ENCODE measurements around the gene ZDHHC20.

The ZDHHC20 gene

GRCh38 chr13:21355304-21355703 lies 103.8 kb downstream of the ZDHHC20 start:
- no peaks in the 10 kb centered on the region for H3K4me1 ChIP-seq (ENCODE audit: control insufficient read depth, insufficient read depth, low read depth, low read length)
- WGBS: 70% methylated on average over 3 of the region's 3 CpGs

GRCh38 chr13:21354721-21355120 lies 104.4 kb downstream of the ZDHHC20 start:
- H3K27ac ChIP-seq (ENCODE audit: low read length, poor library complexity, severe bottlenecking): no peak overlapping the region
- no peak overlapping the region for H4K8ac ChIP-seq (ENCODE audit: low read length)
- no peaks in the 10 kb centered on the region for H3K4me1 ChIP-seq (ENCODE audit: control insufficient read depth, insufficient read depth, low read depth, low read length)
- H3K9ac ChIP-seq (ENCODE audit: low read length): no peak overlapping the region
- H3K27me3 ChIP-seq (ENCODE audit: control insufficient read depth in 1 of 2, insufficient read depth in 1 of 2, low read length in 2 of 2): no peaks in the 10 kb centered on the region
- H3K14ac ChIP-seq (ENCODE audit: low read length in 2 of 2): no peak overlapping the region
- H3K18ac ChIP-seq (ENCODE audit: low read depth in 1 of 2, low read length in 2 of 2): no peak overlapping the region
- no peak overlapping the region for H2BK120ac ChIP-seq (ENCODE audit: low read depth, low read length)
- no peak overlapping the region for H2BK15ac ChIP-seq (ENCODE audit: low read depth, poor library complexity, severe bottlenecking)
- no peak overlapping the region for H3K4me3 ChIP-seq (ENCODE audit: insufficient read depth in 1 of 2, low read depth in 1 of 2, low read length in 2 of 2)
- no peak overlapping the region for H2BK5ac ChIP-seq (ENCODE audit: low read depth, low read length, poor library complexity, severe bottlenecking)
- no peak overlapping the region for H2BK12ac ChIP-seq (ENCODE audit: low read length in 2 of 2)
- H3K79me1 ChIP-seq (replicated peaks; ENCODE audit: low read length, poor library complexity, severe bottlenecking): no peaks in the 10 kb centered on the region
- H3K36me3 ChIP-seq (ENCODE audit: control insufficient read depth in 1 of 2, insufficient read depth in 2 of 2, low read depth in 1 of 2, low read length in 2 of 2): no peaks in the 10 kb centered on the region
- H2AFZ ChIP-seq (ENCODE audit: low read depth, low read length): no peak overlapping the region
- H2AK5ac ChIP-seq (ENCODE audit: low read length, severe bottlenecking): no peak overlapping the region
- peaks cover 8% of the 10 kb centered on the region for H3K9me3 ChIP-seq (ENCODE audit: control insufficient read depth, low read length)
- no peak for DNase-seq
- no peak overlapping the region for H4K91ac ChIP-seq (ENCODE audit: low read length)
- no peak overlapping the region for H3K4ac ChIP-seq (ENCODE audit: low read depth in 1 of 2, low read length in 2 of 2)
- 95% methylated on average over 13 of the region's 13 CpGs for WGBS
- no peak overlapping the region for H3K4me2 ChIP-seq (ENCODE audit: low read length, poor library complexity, severe bottlenecking)
- H3K23ac ChIP-seq (ENCODE audit: low read length in 2 of 2): no peak overlapping the region

More at GRCh38 chr13:21355304-21355703, 103.8 kb downstream of the ZDHHC20 start:
- H3K79me1 ChIP-seq (replicated peaks; ENCODE audit: low read length, poor library complexity, severe bottlenecking): no peaks in the 10 kb centered on the region
- DNase-seq: no peak
- H4K8ac ChIP-seq (ENCODE audit: low read length): no peak overlapping the region
- H3K14ac ChIP-seq (ENCODE audit: low read length in 2 of 2): no peak overlapping the region
- H3K27me3 ChIP-seq (ENCODE audit: control insufficient read depth in 1 of 2, insufficient read depth in 1 of 2, low read length in 2 of 2): no peaks in the 10 kb centered on the region
- H3K23ac ChIP-seq (ENCODE audit: low read length in 2 of 2): no peak overlapping the region
- H2BK15ac ChIP-seq (ENCODE audit: low read depth, poor library complexity, severe bottlenecking): no peak overlapping the region
- no peak overlapping the region for H3K4me3 ChIP-seq (ENCODE audit: insufficient read depth in 1 of 2, low read depth in 1 of 2, low read length in 2 of 2)
- H3K36me3 ChIP-seq (ENCODE audit: control insufficient read depth in 1 of 2, insufficient read depth in 2 of 2, low read depth in 1 of 2, low read length in 2 of 2): no peaks in the 10 kb centered on the region
- no peak overlapping the region for H4K91ac ChIP-seq (ENCODE audit: low read length)
- H3K9ac ChIP-seq (ENCODE audit: low read length): no peak overlapping the region
- H3K4me2 ChIP-seq (ENCODE audit: low read length, poor library complexity, severe bottlenecking): no peak overlapping the region
- no peak overlapping the region for H2AFZ ChIP-seq (ENCODE audit: low read depth, low read length)
- H2BK120ac ChIP-seq (ENCODE audit: low read depth, low read length): no peak overlapping the region
- no peak overlapping the region for H3K27ac ChIP-seq (ENCODE audit: low read length, poor library complexity, severe bottlenecking)
- H3K4ac ChIP-seq (ENCODE audit: low read depth in 1 of 2, low read length in 2 of 2): no peak overlapping the region
- peaks cover 8% of the 10 kb centered on the region for H3K9me3 ChIP-seq (ENCODE audit: control insufficient read depth, low read length)
- H2BK5ac ChIP-seq (ENCODE audit: low read depth, low read length, poor library complexity, severe bottlenecking): no peak overlapping the region
- no peak overlapping the region for H2AK5ac ChIP-seq (ENCODE audit: low read length, severe bottlenecking)
- H3K18ac ChIP-seq (ENCODE audit: low read depth in 1 of 2, low read length in 2 of 2): no peak overlapping the region
- H2BK12ac ChIP-seq (ENCODE audit: low read length in 2 of 2): no peak overlapping the region

GRCh38 chr13:21348488-21349120 lies 110.5 kb downstream of the ZDHHC20 start:
- no peak overlapping the region for H2AK5ac ChIP-seq (ENCODE audit: low read length, severe bottlenecking)
- no peak overlapping the region for H2BK15ac ChIP-seq (ENCODE audit: low read depth, poor library complexity, severe bottlenecking)
- no peak overlapping the region for H3K4me3 ChIP-seq (ENCODE audit: insufficient read depth in 1 of 2, low read depth in 1 of 2, low read length in 2 of 2)
- no peak overlapping the region for H3K23ac ChIP-seq (ENCODE audit: low read length in 2 of 2)
- H3K36me3 ChIP-seq (ENCODE audit: control insufficient read depth in 1 of 2, insufficient read depth in 2 of 2, low read depth in 1 of 2, low read length in 2 of 2): no peaks in the 10 kb centered on the region
- no peak overlapping the region for H2BK12ac ChIP-seq (ENCODE audit: low read length in 2 of 2)
- H3K4ac ChIP-seq (ENCODE audit: low read depth in 1 of 2, low read length in 2 of 2): no peak overlapping the region
- H2BK120ac ChIP-seq (ENCODE audit: low read depth, low read length): no peak overlapping the region
- no peaks in the 10 kb centered on the region for H3K27me3 ChIP-seq (ENCODE audit: control insufficient read depth in 1 of 2, insufficient read depth in 1 of 2, low read length in 2 of 2)
- H3K9ac ChIP-seq (ENCODE audit: low read length): no peak overlapping the region
- H3K79me1 ChIP-seq (replicated peaks; ENCODE audit: low read length, poor library complexity, severe bottlenecking): no peaks in the 10 kb centered on the region
- H2AFZ ChIP-seq (ENCODE audit: low read depth, low read length): no peak overlapping the region
- 84% methylated on average over 6 of the region's 6 CpGs for WGBS
- H4K8ac ChIP-seq (ENCODE audit: low read length): no peak overlapping the region
- H3K14ac ChIP-seq (ENCODE audit: low read length in 2 of 2): no peak overlapping the region
- H3K4me1 ChIP-seq (ENCODE audit: control insufficient read depth, insufficient read depth, low read depth, low read length): no peaks in the 10 kb centered on the region
- no peak for DNase-seq
- no peak overlapping the region for H2BK5ac ChIP-seq (ENCODE audit: low read depth, low read length, poor library complexity, severe bottlenecking)
- no peak overlapping the region for H3K18ac ChIP-seq (ENCODE audit: low read depth in 1 of 2, low read length in 2 of 2)
- no peak overlapping the region for H4K91ac ChIP-seq (ENCODE audit: low read length)
- no peaks in the 10 kb centered on the region for H3K9me3 ChIP-seq (ENCODE audit: control insufficient read depth, low read length)
- no peak overlapping the region for H3K27ac ChIP-seq (ENCODE audit: low read length, poor library complexity, severe bottlenecking)
- H3K4me2 ChIP-seq (ENCODE audit: low read length, poor library complexity, severe bottlenecking): no peak overlapping the region

GRCh38 chr13:21347753-21348318 lies 111.3 kb downstream of the ZDHHC20 start:
- H3K14ac ChIP-seq (ENCODE audit: low read length in 2 of 2): no peak overlapping the region
- H3K4me1 ChIP-seq (ENCODE audit: control insufficient read depth, insufficient read depth, low read depth, low read length): no peaks in the 10 kb centered on the region
- no peak overlapping the region for H2AK5ac ChIP-seq (ENCODE audit: low read length, severe bottlenecking)
- no peak overlapping the region for H2BK120ac ChIP-seq (ENCODE audit: low read depth, low read length)
- H3K18ac ChIP-seq (ENCODE audit: low read depth in 1 of 2, low read length in 2 of 2): no peak overlapping the region
- H3K9ac ChIP-seq (ENCODE audit: low read length): no peak overlapping the region
- no peak overlapping the region for H3K4ac ChIP-seq (ENCODE audit: low read depth in 1 of 2, low read length in 2 of 2)
- no peaks in the 10 kb centered on the region for H3K9me3 ChIP-seq (ENCODE audit: control insufficient read depth, low read length)
- no peak overlapping the region for H2BK15ac ChIP-seq (ENCODE audit: low read depth, poor library complexity, severe bottlenecking)
- WGBS: 90% methylated on average over 9 of the region's 10 CpGs
- H4K91ac ChIP-seq (ENCODE audit: low read length): no peak overlapping the region
- no peak overlapping the region for H2BK12ac ChIP-seq (ENCODE audit: low read length in 2 of 2)
- no peak overlapping the region for H3K4me2 ChIP-seq (ENCODE audit: low read length, poor library complexity, severe bottlenecking)
- no peaks in the 10 kb centered on the region for H3K27me3 ChIP-seq (ENCODE audit: control insufficient read depth in 1 of 2, insufficient read depth in 1 of 2, low read length in 2 of 2)
- no peak for DNase-seq
- no peak overlapping the region for H4K8ac ChIP-seq (ENCODE audit: low read length)
- no peak overlapping the region for H3K4me3 ChIP-seq (ENCODE audit: insufficient read depth in 1 of 2, low read depth in 1 of 2, low read length in 2 of 2)
- H3K36me3 ChIP-seq (ENCODE audit: control insufficient read depth in 1 of 2, insufficient read depth in 2 of 2, low read depth in 1 of 2, low read length in 2 of 2): no peaks in the 10 kb centered on the region
- no peak overlapping the region for H3K23ac ChIP-seq (ENCODE audit: low read length in 2 of 2)
- H3K79me1 ChIP-seq (replicated peaks; ENCODE audit: low read length, poor library complexity, severe bottlenecking): no peaks in the 10 kb centered on the region
- no peak overlapping the region for H2AFZ ChIP-seq (ENCODE audit: low read depth, low read length)
- H3K27ac ChIP-seq (ENCODE audit: low read length, poor library complexity, severe bottlenecking): no peak overlapping the region
- no peak overlapping the region for H2BK5ac ChIP-seq (ENCODE audit: low read depth, low read length, poor library complexity, severe bottlenecking)
